GM18907 (cell line): ENCODE measurements around the gene ADGRA3.

Experiments
- ATAC-seq: cut with Tn5 transposase; IDR thresholded peaks from one replicate; pipeline ENCODE4 v1.9.1; 2021; ENCODE audit warnings: mild to moderate bottlenecking, moderate library complexity; ENCODE audit not compliant: unreplicated experiment

Gene ADGRA3

DNA sequence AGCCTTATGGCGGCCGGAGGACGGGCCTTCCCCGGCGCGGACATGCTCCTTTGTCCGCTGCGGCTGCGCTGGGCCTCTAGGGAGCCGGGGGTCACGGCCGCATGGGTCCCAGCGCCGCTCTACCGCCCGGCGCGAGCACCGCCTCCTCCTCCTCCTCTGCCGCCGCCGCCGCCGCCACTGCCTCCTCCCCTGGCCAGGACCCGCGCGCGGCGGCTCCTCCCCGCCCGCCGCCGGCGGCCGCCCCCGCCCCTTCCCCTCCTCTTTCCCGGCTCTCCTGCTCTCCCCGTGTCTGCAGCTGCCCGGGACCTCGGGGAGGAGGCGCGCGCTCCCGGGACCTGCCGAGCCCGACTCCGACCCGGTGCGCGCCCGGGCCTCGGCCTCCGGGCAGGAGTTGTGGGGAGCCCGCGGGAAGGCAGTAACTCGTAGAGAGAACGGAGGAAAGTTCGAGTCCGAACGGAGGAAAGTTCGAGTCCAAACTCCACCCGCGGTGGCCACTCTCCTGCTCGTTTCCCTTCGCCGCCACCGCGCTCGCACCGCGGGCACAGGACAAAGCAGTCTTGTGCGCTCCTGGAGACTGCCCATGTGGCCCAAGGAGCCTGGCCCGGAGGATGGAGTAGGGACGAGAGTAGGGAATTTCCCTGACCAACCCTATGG, at the start of gene ADGRA3:
Gene ADGRA3, minus strand, starts transcription at position 179 of the 654 bp plus-strand sequence. CDS start 282 bp downstream, outside the sequence.
- ATAC-seq = peak; percentile 82

DNA sequence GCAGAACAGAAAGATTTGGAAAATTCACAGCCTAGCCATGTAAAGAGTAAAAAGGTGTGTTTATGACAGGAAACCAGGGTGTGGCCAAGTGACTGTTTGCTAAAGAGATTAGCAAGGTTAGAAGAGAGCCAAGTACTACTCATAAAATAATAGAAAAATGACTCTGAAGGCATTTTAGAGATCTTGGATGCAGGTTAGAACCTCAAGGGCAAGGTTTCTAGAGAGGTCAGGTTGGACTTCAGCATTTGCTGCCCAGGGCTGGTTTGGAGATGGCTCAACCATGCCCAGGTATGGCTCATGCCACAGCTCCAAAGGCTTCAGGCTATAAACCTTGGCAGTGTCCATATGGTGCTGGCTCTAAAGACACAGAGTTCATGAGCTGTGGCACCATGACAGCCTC, 40.6 kb upstream of the ADGRA3 start:
- no peak for ATAC-seq

DNA sequence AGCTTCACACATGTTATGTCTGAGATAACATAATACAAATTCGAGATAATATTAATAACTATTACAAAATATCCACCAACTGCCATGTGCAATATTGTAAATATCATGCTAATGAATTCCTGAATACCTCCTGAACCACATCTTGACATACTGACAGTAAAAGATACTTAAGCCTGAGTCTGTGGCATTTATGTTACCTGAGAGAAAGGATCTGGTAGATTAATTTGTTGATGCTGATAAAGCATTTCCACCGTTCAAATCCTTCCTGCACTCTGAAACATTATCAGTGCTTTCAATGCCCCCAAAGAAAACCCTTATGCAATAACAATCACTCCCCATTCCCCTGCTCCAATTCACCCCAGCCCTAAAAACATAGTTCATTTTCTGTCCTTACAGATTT, 38.8 kb upstream of the ADGRA3 start:
- no peak for ATAC-seq

DNA sequence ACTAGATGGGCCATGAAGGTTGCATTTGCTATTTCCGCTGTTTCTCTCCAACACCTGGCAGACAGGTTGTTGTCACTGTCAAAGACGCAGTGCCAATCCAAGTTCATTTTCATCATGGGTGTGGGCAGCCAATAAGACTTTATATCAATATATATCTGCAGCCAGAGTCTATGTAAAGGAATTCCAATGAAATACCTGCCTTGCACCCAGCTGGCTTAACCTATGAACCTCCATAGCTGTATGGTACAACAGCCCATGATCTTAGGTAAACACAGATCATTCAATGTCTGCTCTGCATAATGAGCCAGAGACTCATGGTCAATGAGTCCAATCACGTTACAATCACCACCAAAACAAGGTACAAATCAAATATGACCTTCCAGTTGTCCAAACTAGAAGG, 37.7 kb upstream of the ADGRA3 start:
- ATAC-seq = no peak

DNA sequence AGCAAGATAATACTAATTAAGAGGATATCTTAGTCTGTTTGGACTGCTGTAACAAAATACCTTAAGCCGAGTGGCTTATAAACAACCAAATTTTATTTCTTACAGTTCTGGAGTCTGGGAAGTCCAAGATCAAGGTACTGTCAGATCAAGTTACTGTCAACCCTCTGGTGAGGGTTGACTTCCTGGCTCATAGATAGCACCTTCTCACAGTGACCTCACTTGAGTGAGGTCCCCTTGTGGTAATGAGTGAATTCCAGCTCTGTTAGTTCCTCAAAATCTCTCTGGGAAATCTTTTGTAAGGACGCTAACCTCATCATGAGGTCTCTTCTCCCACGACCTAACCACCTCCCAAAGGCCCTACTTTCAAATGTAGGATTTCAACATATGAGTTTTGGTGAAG, 36.9 kb upstream of the ADGRA3 start:
- no peak for ATAC-seq

GRCh38 chr4:22551550-22551949, 35.7 kb upstream of the ADGRA3 start:
- ATAC-seq = no peak

DNA sequence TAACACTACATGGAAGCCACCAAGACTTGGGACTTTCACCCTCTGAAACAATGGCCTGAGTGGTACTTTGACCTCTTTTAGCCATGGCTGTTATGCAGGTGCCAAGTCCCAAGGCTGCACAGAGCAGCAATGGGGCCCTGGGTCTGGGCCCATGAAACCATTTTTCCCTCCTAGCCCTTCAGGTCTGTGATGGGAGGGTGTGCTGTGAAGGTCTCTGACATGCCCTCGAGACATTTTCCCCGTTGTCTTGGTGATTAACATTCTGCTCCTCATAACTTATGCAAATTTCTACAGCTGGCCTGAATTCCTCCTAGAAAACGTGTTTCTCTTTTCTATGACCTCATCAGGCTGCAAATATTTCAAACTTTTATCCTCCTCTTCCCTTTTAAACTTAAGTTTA, 30.4 kb upstream of the ADGRA3 start:
- no peak for ATAC-seq

DNA sequence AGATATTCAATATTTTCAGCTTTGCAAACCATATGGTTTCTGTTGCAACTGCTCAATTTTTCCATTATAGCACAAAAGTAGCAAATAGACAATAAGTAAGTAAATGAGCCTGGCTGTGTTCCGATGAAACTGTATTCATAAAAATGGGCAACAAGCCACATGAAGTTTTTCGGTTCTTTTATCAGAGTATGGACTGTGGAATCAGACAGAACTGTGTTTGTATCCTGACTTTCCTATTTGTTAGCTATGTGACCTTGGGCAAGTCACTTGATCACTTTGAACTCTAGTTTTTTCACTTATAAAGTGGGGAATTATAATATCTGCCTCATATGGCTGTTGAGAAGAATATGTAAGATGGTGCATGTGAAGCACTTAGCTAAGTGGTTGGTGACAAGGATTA, 23.4 kb upstream of the ADGRA3 start:
- ATAC-seq = no peak

GRCh38 chr4:22537864-22538263, 22.0 kb upstream of the ADGRA3 start:
- no peak for ATAC-seq

- no peak for ATAC-seq
Observed at GRCh38 chr4:22534374-22534773, 18.5 kb upstream of the ADGRA3 start.

DNA sequence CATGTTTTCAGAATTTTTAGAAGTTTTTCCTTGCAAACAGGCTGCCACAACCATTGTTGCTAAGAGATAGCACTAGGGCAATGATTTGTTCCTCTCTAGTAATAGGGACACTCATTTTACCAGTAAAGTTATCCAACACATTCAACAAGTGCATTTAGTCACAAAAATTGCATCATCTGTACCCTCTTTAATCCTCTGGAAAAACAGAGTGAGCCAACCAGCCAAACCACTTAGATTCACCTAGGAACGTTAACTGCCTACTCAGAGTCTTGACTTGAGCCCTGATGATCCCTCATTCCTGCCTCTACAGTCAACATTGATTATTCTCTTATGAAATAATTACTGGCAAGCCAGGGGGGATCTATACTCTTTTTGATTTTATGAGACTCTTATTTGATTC, 17.0 kb upstream of the ADGRA3 start:
- ATAC-seq = no peak

GRCh38 chr4:22532117-22532516, 16.3 kb upstream of the ADGRA3 start:
- no peak for ATAC-seq

- ATAC-seq = no peak
Observed at GRCh38 chr4:22531311-22532019, 15.6 kb upstream of the ADGRA3 start.

GRCh38 chr4:22524895-22525294, 9.0 kb upstream of the ADGRA3 start:
- no peak for ATAC-seq

DNA sequence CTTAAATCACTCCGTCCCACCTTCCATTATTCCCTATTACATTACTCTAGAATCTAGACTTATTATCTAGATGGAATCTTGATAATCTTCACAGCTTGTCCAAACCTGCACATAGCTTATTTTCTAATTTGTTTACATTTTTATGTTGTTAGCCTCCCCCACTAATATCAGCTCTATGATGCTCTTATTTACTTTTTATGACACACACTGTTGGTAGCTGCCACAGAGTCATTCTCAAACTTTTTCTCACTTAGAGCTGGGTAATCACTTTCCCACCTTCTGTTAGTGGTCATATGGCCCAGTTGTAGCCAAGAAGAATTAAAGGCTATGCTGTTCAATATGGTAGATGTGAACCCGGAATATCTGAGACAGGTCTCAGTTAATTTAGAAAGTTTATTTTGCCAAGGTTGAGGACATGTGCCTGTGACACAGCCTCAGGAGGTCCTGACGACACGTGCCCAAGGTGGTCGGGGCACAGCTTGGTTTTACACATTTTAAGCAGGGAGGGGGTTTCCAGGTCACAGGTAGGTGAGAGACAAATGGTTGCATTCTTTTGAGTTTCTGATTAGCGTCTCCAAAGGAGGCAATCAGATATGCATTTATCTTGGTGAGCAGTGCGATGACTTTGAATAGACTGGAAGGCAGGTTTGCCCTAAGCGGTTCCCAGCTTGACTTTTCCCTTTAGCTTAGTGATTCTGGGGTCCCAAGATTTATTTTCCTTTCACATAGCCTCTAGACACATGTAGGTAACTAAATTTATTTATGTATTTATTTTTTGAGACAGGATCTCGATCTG, 7.0 kb upstream of the ADGRA3 start:
- ATAC-seq = no peak

DNA sequence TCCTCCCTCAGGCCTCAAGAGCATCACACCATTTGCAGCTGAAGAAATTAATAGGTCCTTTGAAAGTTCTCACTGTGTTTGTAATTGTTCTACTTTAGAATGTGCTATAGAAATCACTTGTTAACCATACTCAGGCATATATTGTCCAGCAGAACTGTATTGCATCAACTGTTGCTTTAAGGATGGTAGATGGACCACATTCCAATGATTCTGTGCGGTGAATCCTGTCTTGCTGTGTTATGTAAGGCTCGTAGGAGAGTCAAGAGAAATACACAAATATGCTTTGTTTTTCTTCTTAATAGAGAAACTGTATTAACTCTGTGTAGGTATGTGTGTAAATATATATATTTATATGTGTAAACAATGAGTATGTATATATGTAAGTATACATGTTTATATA, 6.3 kb upstream of the ADGRA3 start:
- ATAC-seq = no peak

DNA sequence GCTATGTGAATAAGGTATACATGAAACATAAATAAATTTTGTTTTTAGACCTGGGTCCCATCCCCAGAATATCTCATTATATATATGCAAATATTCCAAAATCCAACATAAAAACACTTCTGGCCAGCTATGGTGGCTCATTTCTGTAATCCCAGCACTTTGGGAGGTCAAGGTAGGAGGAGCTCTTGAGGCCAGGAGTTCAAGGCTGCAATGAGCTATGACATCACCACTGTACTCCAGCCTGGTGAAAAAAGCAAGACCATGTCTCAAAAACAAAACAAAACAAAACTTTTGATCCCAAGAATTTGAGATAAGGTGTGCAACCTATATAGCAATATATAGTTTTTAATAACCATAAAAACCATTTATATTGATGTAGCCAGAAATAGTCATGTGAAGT, 5.4 kb upstream of the ADGRA3 start:
- ATAC-seq = no peak

DNA sequence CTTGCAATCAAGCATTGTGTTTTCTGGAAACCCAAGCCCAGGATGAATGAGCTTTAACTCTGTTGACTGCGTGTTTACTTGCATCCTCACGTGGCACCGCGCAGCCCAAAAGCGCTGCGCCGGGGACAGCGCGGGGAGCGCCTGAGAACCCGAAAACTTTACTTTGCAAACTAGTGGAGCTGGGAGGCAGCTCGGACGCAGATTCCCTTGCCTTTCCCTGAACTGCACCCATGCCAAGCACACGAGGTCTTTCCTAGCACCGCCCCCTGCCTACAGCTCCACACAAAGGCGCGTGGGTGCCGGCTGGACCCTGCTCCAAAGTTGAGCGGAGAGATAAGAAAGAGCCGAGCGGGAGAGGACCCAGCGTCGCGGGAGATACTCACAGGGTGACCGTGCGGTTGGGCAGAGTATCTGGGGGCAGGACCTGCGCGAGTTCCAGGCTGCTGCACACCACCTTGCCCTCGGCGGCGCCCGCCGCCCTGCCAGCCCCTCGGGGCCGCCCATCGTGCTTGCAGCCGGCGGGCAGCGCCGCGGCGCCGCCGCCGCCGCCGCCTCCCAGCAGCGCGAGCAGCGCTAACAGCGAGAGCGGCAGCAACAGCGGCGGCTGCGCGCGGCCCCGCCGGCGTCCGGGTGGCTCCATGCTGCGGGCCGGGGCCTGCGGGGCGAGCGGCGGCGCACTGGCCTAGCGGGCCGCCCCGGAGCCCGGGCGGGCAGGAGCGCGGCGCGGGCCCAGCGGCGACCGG, 550 bp downstream of the ADGRA3 start:
- peak; percentile 64 for ATAC-seq

DNA sequence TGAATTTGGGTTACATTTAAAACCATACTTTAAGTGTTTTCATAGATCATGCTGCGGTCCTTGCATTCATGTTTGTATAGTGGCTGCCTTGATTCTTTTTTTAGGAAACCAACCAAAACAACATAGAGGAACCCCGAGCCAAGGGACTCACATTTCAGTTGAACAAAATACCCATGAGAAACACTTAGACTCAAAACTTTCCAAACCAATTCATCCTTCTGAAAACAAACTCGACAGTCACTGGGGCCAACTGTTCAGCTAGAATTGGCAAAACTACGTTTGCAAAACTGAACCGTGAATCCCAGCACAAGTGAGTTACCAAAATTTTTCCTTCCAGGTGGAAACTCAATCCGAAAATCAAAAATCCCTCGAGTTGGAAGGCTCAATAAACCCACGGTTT, 1.4 kb downstream of the ADGRA3 start:
- ATAC-seq = no peak

DNA sequence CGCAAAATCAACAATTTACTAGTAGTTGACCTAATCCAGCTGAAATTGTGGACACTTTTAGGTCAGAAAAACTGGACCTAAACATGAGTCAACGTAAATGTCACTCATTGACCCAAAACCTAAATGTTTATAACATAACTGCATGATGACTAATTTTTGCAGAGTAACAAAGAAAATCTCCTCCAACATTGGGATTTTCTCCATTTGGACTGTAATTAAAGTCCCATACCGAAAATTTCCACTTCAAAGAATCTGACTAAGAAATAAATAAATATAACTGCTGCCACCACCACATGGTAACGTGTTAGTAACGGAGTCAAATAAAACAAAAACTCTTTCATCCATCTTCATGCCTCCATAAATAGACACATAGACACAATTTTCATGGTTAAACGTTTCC, 1.9 kb downstream of the ADGRA3 start:
- ATAC-seq = no peak

GRCh38 chr4:22512306-22512705, 3.6 kb downstream of the ADGRA3 start:
- no peak for ATAC-seq
